Rectal smooth muscle tissue (tissue), 1 donor: Measurements from ENCODE around the gene FSTL3.
"Not testable (repeated sequence)": the region's sequence is repeated elsewhere in the genome, so short reads cannot be mapped to it uniquely, and the experiment has no call there.

Experiments used
- H3K27ac ChIP-seq: one replicate; pipeline ENCODE4 v1.7.0; 2013; ENCODE audit warnings: low read depth, low read length, inconsistent platforms
- H3K27me3 ChIP-seq: one replicate; pipeline ENCODE4 v1.7.0; 2013; ENCODE audit warnings: low read length; ENCODE audit not compliant: control insufficient read depth, insufficient read depth
- H3K36me3 ChIP-seq: one replicate; pipeline ENCODE4 v1.7.0; 2013; ENCODE audit warnings: low read length; ENCODE audit not compliant: control insufficient read depth, insufficient read depth
- H3K4me1 ChIP-seq: one replicate; pipeline ENCODE4 v1.7.0; 2013; ENCODE audit warnings: low read length; ENCODE audit not compliant: control insufficient read depth, insufficient read depth
- H3K4me3 ChIP-seq: one replicate; pipeline ENCODE4 v1.7.0; 2013; ENCODE audit warnings: low read length
- H3K9ac ChIP-seq: one replicate; pipeline ENCODE4 v1.7.0; 2013; ENCODE audit warnings: low read length

Gene FSTL3

DNA sequence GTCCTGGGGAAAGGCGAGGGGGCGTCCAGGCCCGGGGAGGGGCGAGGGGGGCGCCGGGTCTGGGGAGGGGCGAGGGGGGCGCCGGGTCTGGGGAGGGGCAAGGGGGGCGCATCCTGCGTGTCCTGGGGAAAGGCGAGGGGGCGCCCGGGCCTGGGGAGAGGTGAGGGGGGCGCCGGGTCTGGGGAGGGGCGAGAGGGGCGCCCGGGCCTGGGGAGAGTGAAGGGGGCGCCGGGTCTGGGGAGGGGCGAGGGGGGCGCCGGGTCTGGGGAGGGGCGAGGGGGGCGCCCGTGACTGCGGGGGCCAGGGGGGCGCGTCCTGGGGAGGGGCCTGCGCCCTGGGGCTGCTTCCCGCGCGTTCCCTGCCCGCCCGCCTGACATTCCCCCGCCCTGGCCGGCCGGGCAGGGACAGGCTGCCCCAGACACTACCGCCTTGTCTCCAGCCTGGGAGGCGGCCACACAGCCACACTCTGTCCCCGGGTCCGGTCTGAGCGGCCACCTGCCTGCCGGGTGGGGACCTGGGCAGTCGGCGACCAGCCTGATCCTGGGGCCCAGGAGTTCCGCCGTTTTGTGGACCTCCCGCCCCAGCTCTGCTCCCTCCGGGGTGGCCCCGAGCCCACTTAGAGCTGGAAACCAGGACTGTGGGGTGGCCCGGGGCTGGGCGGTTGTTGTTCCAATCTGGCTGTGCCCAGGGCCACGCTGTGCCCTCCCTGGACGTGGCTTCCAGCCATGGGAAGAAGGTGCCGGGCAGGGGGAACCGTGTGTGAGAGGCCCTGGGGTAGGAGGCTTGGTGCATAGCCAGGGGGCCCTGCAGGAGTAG, 44.4 kb downstream of the FSTL3 start:
- H3K36me3 ChIP-seq = no peaks in the 10 kb centered on the region
- no peak overlapping the region for H3K27ac ChIP-seq
- no peak overlapping the region for H3K9ac ChIP-seq
- peaks cover 4% of the 10 kb centered on the region for H3K27me3 ChIP-seq
- H3K4me3 ChIP-seq = no peak overlapping the region
- no peaks in the 10 kb centered on the region for H3K4me1 ChIP-seq

DNA sequence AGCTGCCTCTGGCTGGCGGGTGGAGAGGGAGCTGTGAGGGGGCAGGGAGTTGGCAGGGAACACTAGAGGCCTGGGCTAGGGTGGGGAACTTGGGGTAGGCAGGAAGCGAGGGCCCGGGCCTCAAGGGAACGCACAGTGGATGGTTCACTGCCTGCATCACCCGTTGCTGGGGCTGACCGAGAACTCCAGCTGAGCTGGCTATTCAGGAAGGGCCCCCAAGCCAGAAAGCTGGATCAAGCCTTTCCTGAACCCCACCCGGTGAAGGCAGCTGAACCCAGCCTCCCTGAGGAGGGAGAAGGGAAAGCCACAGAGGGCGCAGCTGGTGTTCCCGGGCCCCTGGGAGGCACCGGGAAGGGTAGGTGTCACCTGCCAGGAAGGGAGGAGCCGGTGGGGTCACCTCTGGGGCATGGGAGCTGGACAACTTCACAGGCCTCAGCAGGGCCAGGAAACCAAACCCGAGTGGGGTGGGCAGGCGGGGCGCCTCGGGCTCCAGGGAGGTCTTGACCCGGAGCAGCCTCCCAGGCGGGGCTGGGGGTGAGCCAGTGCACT, 46.4 kb downstream of the FSTL3 start:
- no peaks in the 10 kb centered on the region for H3K36me3 ChIP-seq

DNA sequence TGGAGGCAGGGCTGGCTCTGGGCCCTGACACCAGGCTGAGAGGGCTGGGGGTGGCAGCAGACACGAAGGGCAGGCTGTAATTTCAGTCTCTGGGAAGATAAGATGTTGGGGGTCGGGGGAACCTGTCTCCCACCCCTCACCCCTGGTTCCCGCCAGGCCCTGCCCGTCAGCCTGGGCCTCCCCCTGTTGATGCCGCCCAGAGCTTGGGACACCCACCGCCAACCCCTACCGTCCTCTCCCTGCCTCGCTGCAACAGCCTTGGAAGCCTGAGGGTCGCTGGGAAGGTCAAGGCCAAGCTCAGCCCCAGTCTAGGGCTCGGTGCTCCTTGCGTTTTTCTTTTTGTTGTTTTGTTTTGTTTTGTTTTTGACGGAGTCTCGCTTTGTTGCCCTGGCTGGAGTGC, 47.1 kb downstream of the FSTL3 start:
- no peak overlapping the region for H3K9ac ChIP-seq
- peaks cover 3% of the 10 kb centered on the region for H3K27me3 ChIP-seq
- no peaks in the 10 kb centered on the region for H3K36me3 ChIP-seq
- H3K4me3 ChIP-seq = no peak overlapping the region
- H3K4me1 ChIP-seq = no peaks in the 10 kb centered on the region
- H3K27ac ChIP-seq = no peak overlapping the region

More for the DNA sequence above, 46.4 kb downstream of the FSTL3 start:
- Histone ChIP-seq H3K9ac (no peak overlapping the region), H3K4me3 (no peak overlapping the region), H3K27me3 (peaks cover 4% of the 10 kb centered on the region), H3K27ac (no peak overlapping the region), H3K4me1 (no peaks in the 10 kb centered on the region)

DNA sequence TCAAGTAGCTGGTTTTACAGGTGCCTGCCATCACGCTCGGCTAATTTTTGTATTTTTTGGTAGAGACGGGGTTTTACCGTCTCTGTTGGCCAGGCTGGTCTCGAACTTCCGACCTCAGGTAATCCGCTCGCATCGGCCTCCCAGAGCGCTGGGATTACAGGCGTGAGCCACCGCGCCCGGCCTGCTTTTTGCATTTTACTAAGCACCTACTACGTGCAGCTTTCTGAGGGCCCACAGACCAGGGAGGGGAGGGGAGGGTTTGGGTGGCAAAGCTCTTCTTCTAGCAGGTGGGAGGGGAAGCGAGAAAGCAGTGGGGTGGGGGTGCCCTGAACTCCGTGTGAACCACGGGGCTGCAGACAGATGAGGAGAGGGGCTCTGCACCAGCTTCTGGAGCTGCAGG, 47.5 kb downstream of the FSTL3 start:
- no peak overlapping the region for H3K4me3 ChIP-seq
- no peak overlapping the region for H3K27ac ChIP-seq
- no peaks in the 10 kb centered on the region for H3K27me3 ChIP-seq
- no peak overlapping the region for H3K9ac ChIP-seq
- no peaks in the 10 kb centered on the region for H3K4me1 ChIP-seq
- no peaks in the 10 kb centered on the region for H3K36me3 ChIP-seq

DNA sequence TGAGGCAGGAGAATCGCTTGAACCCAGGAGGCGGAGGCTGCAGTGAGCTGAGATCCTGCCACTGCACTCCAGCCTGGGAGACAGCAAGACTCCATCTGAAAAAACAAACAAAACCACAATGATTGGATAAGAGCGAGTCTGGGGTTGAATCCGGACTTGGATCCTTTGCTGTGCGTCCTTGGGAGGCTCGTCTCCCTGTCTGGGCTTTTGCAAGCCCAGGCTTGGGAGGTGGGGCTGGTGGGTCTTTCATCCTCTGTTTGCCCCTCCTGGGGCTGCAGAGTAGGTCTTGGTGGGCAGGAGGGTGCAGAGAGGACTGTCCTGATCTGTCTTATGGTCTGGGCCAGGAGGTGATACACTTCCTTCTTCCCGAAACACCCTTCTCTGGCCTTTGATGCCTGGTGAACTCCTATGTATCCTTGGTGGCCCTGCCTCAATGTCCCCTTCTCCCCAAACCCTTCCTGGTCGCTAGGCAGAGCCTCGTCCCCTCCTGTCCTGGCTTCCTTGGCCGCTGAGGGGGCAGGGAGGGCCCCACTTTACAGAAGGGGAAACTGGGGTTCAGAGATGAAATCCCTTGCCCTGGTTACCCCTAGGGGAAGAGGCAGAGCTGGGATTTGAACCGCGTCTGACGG, 49.4 kb downstream of the FSTL3 start:
- Histone ChIP-seq H3K27ac (no peak overlapping the region), H3K9ac (no peak overlapping the region), H3K4me1 (no peaks in the 10 kb centered on the region), H3K27me3 (no peaks in the 10 kb centered on the region), H3K4me3 (no peak overlapping the region), H3K36me3 (no peaks in the 10 kb centered on the region)

DNA sequence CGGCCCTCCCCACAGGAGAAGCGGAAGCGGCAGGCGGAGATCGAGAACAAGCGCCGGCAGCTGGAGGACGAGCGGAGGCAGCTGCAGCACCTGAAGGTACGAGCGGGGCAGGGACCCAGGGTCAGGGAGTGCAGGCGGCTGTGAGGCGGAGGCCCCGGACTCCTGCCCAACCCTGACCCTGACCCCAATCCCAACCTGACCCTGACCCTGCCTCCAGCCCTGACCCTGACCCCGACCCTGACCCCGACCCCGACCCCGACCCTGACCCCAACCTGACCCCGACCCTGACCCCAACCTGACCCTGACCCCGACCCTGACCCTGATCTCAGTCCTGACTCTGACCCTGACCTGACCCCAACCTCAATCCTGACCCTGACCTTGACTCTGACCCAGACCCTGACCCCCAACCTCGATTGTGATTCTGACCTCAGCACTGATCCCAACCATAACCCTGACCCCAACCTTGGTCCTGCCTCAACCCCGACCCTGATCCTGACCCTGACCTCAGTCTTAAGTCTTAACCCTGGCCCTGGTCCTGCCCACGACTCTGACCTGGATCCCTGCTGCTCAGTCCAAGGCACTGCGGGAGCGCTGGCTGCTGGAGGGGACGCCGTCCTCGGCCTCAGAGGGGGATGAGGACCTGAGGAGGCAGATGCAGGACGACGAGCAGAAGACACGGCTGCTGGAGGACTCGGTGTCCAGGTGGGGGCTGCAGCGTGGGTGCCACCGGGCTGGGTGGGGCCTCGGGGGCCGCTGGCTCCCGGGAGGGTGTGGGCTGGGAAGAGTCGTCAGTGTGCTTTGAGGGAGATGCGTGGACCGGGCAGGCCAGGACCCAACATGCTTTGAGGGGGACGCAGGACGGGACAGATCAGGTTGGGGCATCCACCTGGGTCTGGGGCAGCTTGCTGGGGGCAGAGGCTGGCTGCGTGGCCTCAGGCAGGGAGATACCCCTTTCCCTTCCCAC, 51.1 kb downstream of the FSTL3 start:
- no peak overlapping the region for H3K27ac ChIP-seq
- no peaks in the 10 kb centered on the region for H3K27me3 ChIP-seq
- H3K4me1 ChIP-seq = no peaks in the 10 kb centered on the region
- no peaks in the 10 kb centered on the region for H3K36me3 ChIP-seq
- H3K9ac ChIP-seq = no peak overlapping the region
- no peak overlapping the region for H3K4me3 ChIP-seq

DNA sequence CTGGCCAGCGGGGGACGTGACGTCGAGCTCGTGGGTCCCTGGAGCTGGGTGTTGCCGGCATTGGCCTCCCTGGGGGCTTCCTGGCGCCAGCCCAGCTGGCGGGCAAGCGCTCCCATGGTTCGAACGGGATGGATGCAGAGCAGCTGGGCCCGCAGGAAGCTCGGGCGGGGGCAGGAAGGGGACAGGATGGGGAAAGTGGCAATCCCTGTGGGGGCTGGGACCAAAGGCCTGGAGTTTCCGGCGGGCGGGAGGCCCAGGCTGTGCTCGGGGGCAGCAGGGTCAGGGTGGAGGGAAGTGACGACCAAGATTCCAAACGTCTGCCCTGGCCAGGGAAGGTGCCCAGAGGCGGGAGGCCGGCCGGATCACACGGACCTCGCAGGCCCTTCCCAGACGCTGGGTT, 51.8 kb downstream of the FSTL3 start:
- H3K27ac ChIP-seq = no peak overlapping the region

DNA sequence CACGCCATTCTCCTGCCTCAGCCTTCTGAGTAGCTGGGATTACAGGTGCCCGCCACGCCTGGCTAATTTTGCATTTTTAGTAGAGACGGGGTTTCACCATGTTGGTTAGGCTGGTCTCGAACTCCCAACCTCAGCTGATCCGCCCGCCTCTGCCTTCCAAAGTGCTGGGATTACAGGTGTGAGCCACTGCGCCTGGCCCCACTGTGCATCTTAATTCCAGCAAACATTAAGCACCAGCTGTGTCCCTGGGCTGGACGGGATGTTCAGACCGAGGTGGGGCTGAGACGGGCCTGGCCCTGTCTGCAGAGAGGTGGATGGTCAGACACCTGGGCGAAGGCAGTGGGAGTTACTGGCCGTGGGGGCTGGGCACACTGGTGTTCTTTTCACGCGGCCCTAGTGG, 53.4 kb downstream of the FSTL3 start:
- H3K36me3 ChIP-seq, H3K27me3 ChIP-seq, H3K9ac ChIP-seq, H3K4me1 ChIP-seq, H3K27ac ChIP-seq, H3K4me3 ChIP-seq: not testable (repeated sequence)

More for the DNA sequence above, 51.8 kb downstream of the FSTL3 start:
- no peak overlapping the region for H3K9ac ChIP-seq
- no peaks in the 10 kb centered on the region for H3K36me3 ChIP-seq
- H3K27me3 ChIP-seq = no peaks in the 10 kb centered on the region
- H3K4me3 ChIP-seq = no peak overlapping the region
- H3K4me1 ChIP-seq = no peaks in the 10 kb centered on the region

DNA sequence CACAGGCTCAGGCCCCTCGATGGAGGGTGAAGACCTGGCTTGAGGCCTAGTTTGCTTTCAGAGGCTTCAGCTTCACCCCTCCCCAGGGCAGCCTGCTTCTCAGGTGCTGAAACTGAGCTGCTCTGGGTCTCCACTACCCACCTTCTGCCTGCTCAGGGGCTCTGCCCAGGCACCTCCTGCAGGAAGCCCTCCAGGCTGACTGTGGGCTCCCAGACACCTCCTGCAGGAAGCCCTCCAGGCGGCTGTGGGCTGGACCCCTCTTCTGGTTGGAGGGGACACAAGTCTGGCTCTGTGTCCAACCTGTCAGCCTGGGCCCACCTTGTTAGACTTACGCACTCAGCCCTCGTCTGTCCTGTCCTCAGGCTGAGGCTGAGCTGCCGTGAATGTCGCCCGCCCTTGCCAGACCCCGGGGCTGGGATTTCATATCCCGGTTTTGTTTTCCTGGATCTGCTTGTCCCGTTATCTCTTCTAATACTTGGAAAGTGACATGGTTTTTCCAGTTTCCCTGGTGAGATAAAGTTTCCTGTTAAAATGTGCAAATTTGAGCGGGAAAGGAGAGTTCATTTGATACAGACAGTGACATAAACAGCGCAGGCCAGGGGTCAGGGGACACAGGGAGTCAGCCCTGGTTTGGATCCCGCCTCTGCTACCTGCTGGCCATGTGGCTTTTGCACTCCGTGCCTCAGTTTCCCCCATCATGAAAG, 53.9 kb downstream of the FSTL3 start:
- Histone ChIP-seq H3K4me3 (no peak overlapping the region), H3K27me3 (no peaks in the 10 kb centered on the region), H3K36me3 (no peaks in the 10 kb centered on the region), H3K9ac (no peak overlapping the region), H3K27ac (no peak overlapping the region), H3K4me1 (no peaks in the 10 kb centered on the region)

DNA sequence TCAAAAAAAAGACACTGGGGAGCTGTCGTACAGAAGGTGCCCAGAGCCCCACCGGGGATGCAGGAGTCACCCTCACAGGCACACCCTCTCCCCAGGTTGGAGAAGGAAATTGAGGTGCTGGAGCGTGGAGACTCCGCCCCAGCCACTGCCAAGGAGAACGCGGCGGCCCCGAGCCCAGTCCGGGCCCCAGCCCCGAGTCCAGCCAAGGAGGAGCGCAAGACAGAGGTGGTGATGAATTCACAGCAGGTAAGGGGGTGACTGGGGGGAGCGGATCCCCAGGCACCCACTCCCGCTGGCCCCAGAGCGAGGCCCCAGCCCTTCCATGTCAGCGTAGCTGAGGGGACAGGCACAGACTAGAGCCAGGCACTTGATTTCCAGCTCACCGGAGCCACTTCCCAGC, 54.8 kb downstream of the FSTL3 start:
- H3K4me1 ChIP-seq = no peaks in the 10 kb centered on the region
- H3K27ac ChIP-seq = no peak overlapping the region
- no peaks in the 10 kb centered on the region for H3K36me3 ChIP-seq
- no peaks in the 10 kb centered on the region for H3K27me3 ChIP-seq
- H3K4me3 ChIP-seq = no peak overlapping the region
- no peak overlapping the region for H3K9ac ChIP-seq

DNA sequence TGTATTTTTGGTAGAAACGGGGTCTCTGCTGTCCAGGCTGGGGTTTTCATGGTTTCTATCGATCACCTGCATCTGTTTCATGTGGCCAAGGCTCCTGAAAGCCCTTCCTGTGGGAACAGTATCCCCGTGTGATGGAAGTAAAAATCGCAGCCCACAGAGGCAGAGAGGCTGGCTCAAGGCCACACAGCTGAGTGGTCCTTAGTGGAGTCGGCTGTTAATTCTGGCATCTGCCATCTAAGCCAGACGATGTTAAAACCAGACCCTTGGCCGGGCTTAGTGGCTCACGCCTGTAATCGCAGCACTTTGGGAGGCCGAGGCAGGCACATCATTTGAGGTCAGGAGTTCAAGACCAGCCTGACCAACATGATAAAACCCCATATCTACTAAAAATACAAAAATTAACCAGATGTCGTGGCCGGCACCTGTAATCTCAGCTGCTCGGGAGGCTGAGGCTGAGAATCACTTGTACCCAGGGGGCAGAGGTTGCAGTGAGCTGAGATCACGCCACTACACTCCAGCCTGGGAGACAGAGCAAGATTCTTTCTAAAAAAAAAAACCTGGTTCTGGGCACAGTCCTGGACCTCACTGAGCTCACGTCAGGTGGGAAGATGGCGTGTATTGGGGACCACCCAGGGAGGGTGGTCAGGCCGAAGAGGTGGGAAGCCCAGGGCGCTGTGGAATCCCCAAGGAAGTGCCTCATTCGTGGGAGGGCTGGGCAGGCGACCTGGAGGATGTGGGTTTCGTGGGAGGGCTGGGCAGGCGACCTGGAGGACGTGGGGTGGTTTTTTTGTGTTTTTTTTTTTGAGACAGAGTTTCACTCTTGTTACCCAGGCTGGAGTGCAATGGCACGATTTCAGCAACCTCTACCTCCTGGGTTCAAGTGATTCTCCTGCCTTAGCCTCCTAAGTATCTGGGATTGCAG, 56.2 kb downstream of the FSTL3 start:
- H3K27ac ChIP-seq = no peak overlapping the region
- no peak overlapping the region for H3K4me3 ChIP-seq
- no peaks in the 10 kb centered on the region for H3K36me3 ChIP-seq
- H3K4me1 ChIP-seq = no peaks in the 10 kb centered on the region
- H3K27me3 ChIP-seq = no peaks in the 10 kb centered on the region
- no peak overlapping the region for H3K9ac ChIP-seq
